HG02623 (cell line): ENCODE measurements around the gene RAD51B.
"Not testable (repeated sequence)": the region's sequence is repeated elsewhere in the genome, so short reads cannot be mapped to it uniquely, and the experiment has no call there.

Experiments
- ATAC-seq: cut with Tn5 transposase; IDR thresholded peaks from one replicate; pipeline ENCODE4 v1.9.1; 2021; ENCODE audit warnings: moderate library complexity; ENCODE audit not compliant: unreplicated experiment

The RAD51B gene

GRCh38 chr14:68016255-68016914 is 196.8 kb downstream of the RAD51B start:
- ATAC-seq = no peak

GRCh38 chr14:68018598-68018997 is 199.0 kb downstream of the RAD51B start:
- no peak for ATAC-seq

GRCh38 chr14:68020493-68020892 is 200.9 kb downstream of the RAD51B start:
- ATAC-seq = no peak

- no peak for ATAC-seq
These were observed 201.6 kb downstream of the RAD51B start for GRCh38 chr14:68020999-68021663.

GRCh38 chr14:68027276-68027675 is 207.7 kb downstream of the RAD51B start:
- no peak for ATAC-seq

GRCh38 chr14:68028075-68028474 is 208.5 kb downstream of the RAD51B start:
- ATAC-seq = no peak

GRCh38 chr14:68031011-68031410 is 211.4 kb downstream of the RAD51B start:
- ATAC-seq = not testable (repeated sequence)

GRCh38 chr14:68032154-68032553 is 212.6 kb downstream of the RAD51B start:
- no peak for ATAC-seq

- no peak for ATAC-seq
These were observed 213.9 kb downstream of the RAD51B start for GRCh38 chr14:68033336-68033932.

- ATAC-seq = no peak
These were observed 215.3 kb downstream of the RAD51B start for GRCh38 chr14:68034896-68035295.

- no peak for ATAC-seq
These were observed 216.6 kb downstream of the RAD51B start for GRCh38 chr14:68036202-68036601.

GRCh38 chr14:68039593-68039992 is 220.0 kb downstream of the RAD51B start:
- ATAC-seq = no peak

- ATAC-seq = no peak
These were observed 221.2 kb downstream of the RAD51B start for GRCh38 chr14:68040633-68041369.

- ATAC-seq = no peak
These were observed 222.3 kb downstream of the RAD51B start for GRCh38 chr14:68041876-68042354.

- ATAC-seq = no peak
These were observed 223.1 kb downstream of the RAD51B start for GRCh38 chr14:68042586-68043210.

GRCh38 chr14:68043752-68044151 is 224.2 kb downstream of the RAD51B start:
- no peak for ATAC-seq

GRCh38 chr14:68047906-68048305 is 228.3 kb downstream of the RAD51B start:
- no peak for ATAC-seq

GRCh38 chr14:68048815-68049214 is 229.2 kb downstream of the RAD51B start:
- not testable (repeated sequence) for ATAC-seq

- ATAC-seq = no peak
These were observed 230.6 kb downstream of the RAD51B start for GRCh38 chr14:68050177-68050576.

GRCh38 chr14:68051146-68051545 is 231.6 kb downstream of the RAD51B start:
- ATAC-seq = no peak

- ATAC-seq = no peak
These were observed 240.6 kb downstream of the RAD51B start for GRCh38 chr14:68060198-68060597.
